Upper lobe of right lung (tissue), 1 donor: Measurements from ENCODE around the gene ZDHHC3. TPM values are rescaled to one million over a fixed set of nuclear protein-coding genes. Genes with fewer than 3 reads are reported as not detected.

Source experiments
- ATAC-seq: fragments of 200-7000 bp; cut with Tn5 transposase; one replicate; pipeline ENCODE4 v1.9.1; 2020; ENCODE audit warnings: mild to moderate bottlenecking, moderate library complexity
- DNase-seq: peaks from one replicate; pipeline ENCODE4 v3.0.0-alpha.2; 2020
- H3K27ac ChIP-seq: fragments of 200-600 bp; one replicate; pipeline ENCODE4 v1.8.0; 2022
- H3K27me3 ChIP-seq: fragments of 200-600 bp; one replicate; pipeline ENCODE4 v1.8.0; 2022; ENCODE audit warnings: mild to moderate bottlenecking
- H3K36me3 ChIP-seq: fragments of 200-600 bp; one replicate; pipeline ENCODE4 v1.8.0; 2022
- H3K4me1 ChIP-seq: fragments of 200-600 bp; one replicate; pipeline ENCODE4 v1.8.0; 2022
- H3K4me3 ChIP-seq: fragments of 200-600 bp; one replicate; pipeline ENCODE4 v1.8.0; 2022; ENCODE audit warnings: mild to moderate bottlenecking
- H3K9me3 ChIP-seq: fragments of 200-600 bp; one replicate; pipeline ENCODE4 v1.8.0; 2022
- intact Hi-C: fragments of 100-400 bp; cut with DNase I; formaldehyde crosslinking; loops from one replicate; pipeline ENCODE4 v1.11.0; 2022
- total RNA-seq: library from RNA; stranded (reverse); fragmentation: NEBNext Ultra II Directional; extraction: Animal tissue kit (Norgen Biotek cat#: 25700); gene quantifications from one replicate; pipeline ENCODE4 v1.2.1, GENCODE V29; 2021
- TF ChIP-seq, protein P1 (sequence below): fragments of 200-600 bp; IDR thresholded peaks from one replicate; pipeline ENCODE4 v1.8.0; 2022; ENCODE audit warnings: antibody characterized with exemption
- donor health status: DM: no; HTN: yes; CAD: no; lungs with severe emphysema.

ZDHHC3 gene
- total RNA-seq, 1 donor from 2014 or later, result 125 TPM

DNA sequence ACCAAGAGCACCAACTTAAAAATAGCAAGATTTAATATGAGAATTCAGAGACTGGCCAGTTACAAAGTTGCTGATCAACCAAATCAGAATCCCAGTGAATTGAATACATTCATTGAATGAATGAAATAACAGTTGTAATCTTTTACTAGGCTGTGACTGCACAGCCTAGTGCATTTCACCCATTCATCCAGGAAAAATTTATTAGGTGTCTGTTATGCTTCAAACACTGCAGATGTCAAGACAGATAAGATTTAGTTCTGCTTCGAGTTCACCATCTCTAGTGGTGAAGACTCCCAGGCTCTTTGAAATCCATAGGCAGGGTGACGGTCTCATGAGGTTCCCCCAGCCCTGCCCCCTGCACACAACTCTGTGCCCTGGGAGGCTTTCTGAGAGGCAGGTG is 72.7 kb downstream of the ZDHHC3 start:
- Histone ChIP-seq H3K4me1 (no peaks in the 10 kb centered on the region), H3K36me3 (no peaks in the 10 kb centered on the region), H3K9me3 (no peaks in the 10 kb centered on the region), H3K4me3 (no peak overlapping the region), H3K27ac (no peak overlapping the region), H3K27me3 (peaks cover 12% of the 10 kb centered on the region)
- intact Hi-C loops, result no loop called here
- DNase-seq, result no peak
- TF ChIP-seq, protein P1, sequence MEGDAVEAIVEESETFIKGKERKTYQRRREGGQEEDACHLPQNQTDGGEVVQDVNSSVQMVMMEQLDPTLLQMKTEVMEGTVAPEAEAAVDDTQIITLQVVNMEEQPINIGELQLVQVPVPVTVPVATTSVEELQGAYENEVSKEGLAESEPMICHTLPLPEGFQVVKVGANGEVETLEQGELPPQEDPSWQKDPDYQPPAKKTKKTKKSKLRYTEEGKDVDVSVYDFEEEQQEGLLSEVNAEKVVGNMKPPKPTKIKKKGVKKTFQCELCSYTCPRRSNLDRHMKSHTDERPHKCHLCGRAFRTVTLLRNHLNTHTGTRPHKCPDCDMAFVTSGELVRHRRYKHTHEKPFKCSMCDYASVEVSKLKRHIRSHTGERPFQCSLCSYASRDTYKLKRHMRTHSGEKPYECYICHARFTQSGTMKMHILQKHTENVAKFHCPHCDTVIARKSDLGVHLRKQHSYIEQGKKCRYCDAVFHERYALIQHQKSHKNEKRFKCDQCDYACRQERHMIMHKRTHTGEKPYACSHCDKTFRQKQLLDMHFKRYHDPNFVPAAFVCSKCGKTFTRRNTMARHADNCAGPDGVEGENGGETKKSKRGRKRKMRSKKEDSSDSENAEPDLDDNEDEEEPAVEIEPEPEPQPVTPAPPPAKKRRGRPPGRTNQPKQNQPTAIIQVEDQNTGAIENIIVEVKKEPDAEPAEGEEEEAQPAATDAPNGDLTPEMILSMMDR, result no peak
- ATAC-seq, result no peak

DNA sequence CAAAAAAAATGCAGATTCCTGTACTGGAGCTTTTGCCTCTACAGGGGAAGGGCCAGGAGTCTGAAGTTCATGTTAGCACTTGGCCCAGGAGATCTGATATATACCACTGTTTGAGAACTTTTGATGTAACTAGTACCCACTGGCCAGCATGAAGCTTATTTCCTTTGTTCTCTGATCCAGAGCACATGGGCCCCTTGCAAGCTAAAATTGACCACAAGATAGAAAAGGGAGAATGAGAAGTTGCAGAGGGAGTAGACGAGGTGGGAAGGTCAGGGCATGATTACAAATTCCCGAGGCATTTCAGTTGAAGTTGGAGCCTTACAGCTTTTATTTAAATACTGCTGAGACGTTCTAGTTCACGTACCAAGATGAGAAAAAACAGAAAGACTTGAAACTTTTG is 73.3 kb downstream of the ZDHHC3 start:
- intact Hi-C loops, result no loop called here
- ATAC-seq, result no peak
- Histone ChIP-seq H3K9me3 (no peaks in the 10 kb centered on the region), H3K4me1 (no peaks in the 10 kb centered on the region), H3K4me3 (no peak overlapping the region), H3K27me3 (peaks cover 5% of the 10 kb centered on the region), H3K36me3 (no peaks in the 10 kb centered on the region), H3K27ac (no peak overlapping the region)
- no peak for DNase-seq
- TF ChIP-seq, protein P1, result no peak

DNA sequence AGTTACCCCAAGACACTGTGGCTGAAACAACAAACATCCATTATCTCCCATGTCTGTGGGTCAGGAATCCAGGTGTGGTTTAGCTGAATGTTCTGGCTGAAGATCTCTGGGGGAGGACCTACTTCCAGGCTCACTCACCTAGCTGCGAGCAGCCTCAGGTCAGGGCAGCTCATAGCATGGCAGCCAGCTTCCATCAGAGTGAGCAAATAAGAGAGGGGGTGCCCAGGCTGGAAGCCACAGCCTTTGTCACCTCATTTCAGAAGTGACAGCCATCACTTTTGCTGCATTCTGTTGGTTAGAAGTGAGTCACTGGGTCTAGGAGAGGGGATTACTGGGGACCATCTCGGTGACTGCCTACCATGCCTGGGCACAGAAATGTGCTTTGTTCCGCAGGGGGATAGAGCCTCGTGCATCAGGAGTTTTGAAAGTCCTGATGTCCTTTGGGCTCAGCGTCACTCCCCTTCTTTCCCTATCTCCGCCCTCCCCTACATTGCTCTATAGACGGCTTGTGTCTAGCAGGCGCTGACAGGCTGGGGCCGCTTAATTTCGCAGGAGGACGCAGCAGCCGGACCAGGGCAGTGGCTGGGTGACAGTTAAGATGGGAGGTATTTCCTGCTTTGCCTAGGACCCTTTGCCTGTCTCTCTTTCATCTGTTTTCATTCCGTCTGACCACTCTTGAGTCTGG is 76.1 kb downstream of the ZDHHC3 start:
- no peaks in the 10 kb centered on the region for H3K9me3 ChIP-seq
- intact Hi-C loops, result no loop called here
- H3K4me3 ChIP-seq, result no peak overlapping the region
- H3K27me3 ChIP-seq, result peaks cover 4% of the 10 kb centered on the region
- TF ChIP-seq, protein P1, result no peak
- ATAC-seq (no peak), DNase-seq (no peak)
- H3K36me3 ChIP-seq, result no peaks in the 10 kb centered on the region
- H3K27ac ChIP-seq, result no peak overlapping the region
- H3K4me1 ChIP-seq, result no peaks in the 10 kb centered on the region

GRCh38 chr3:44896440-44896839 is 79.5 kb downstream of the ZDHHC3 start:
- H3K9me3 ChIP-seq, result no peaks in the 10 kb centered on the region
- peaks cover 4% of the 10 kb centered on the region for H3K27me3 ChIP-seq
- no peak overlapping the region for H3K4me3 ChIP-seq
- H3K36me3 ChIP-seq, result no peaks in the 10 kb centered on the region
- intact Hi-C loops, result no loop called here
- no peak for ATAC-seq
- TF ChIP-seq, protein P1, result no peak
- DNase-seq, result no peak
- no peaks in the 10 kb centered on the region for H3K4me1 ChIP-seq
- H3K27ac ChIP-seq, result no peak overlapping the region

GRCh38 chr3:44894485-44894884 is 81.5 kb downstream of the ZDHHC3 start:
- intact Hi-C loops, result no loop called here
- no peak for ATAC-seq
- DNase-seq, result no peak
- Histone ChIP-seq H3K27me3 (peaks cover 4% of the 10 kb centered on the region), H3K9me3 (no peaks in the 10 kb centered on the region), H3K36me3 (no peaks in the 10 kb centered on the region), H3K4me3 (no peak overlapping the region), H3K4me1 (no peaks in the 10 kb centered on the region), H3K27ac (no peak overlapping the region)
- TF ChIP-seq, protein P1, result no peak

DNA sequence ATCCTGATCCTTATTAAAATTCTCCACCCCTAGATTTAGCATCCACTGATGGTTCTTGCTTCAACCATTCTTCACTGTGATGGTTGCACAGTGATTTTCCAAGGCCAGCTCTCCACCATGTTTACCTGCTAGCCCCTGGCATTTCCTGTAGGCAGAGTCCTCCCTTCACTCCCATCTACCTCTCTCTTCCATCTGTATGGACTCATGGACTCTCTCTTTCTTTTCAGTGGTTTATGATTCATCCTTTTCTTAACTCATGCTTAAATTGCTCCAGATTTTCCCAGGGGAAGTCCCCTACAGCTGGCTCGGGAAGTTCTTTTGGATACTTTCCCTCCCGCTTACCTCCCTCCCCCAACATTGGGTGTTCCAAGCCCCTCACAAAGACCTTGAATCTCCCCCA is 82.9 kb downstream of the ZDHHC3 start:
- Histone ChIP-seq H3K4me3 (no peak overlapping the region), H3K4me1 (no peaks in the 10 kb centered on the region), H3K27ac (no peak overlapping the region), H3K36me3 (no peaks in the 10 kb centered on the region), H3K27me3 (no peaks in the 10 kb centered on the region), H3K9me3 (no peaks in the 10 kb centered on the region)
- intact Hi-C loops, result no loop called here
- no peak for DNase-seq
- TF ChIP-seq, protein P1, result no peak
- ATAC-seq, result no peak
